ENCODE measurements around the gene JHY.

The JHY gene

DNA sequence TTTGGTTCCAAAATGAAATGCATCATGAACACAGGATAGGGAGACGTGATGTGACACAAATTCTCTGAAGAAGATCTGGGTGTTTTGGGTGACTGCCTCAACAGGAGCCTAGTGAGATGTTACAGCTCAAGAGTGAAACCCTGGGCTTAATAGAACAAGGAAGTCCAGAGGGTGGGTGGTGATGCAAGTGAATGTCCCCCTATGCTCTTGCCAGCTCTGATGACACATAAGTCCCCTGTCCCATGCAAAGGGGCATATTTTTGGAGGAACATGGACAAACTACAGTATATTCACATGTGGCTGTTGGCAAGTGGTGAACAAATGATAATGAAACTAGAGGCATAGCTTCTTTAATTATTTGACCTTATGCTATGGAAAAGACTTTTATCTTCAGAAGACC is 35.1 kb upstream of the JHY start:
- no peak for DNase-seq (ENCODE audit: low spot score)
- H3K27ac ChIP-seq = no peak overlapping the region
- ChIA-PET CTCF (interaction anchor here (0.9 kb wide), 1 partner anchor 17 kb away, joined by 4 read pairs; no protein-coding TSS in a partner anchor), POLR2A (ENCODE audit: low non-redundant PET) (no interaction called here)
- TF ChIP-seq, protein P1, sequence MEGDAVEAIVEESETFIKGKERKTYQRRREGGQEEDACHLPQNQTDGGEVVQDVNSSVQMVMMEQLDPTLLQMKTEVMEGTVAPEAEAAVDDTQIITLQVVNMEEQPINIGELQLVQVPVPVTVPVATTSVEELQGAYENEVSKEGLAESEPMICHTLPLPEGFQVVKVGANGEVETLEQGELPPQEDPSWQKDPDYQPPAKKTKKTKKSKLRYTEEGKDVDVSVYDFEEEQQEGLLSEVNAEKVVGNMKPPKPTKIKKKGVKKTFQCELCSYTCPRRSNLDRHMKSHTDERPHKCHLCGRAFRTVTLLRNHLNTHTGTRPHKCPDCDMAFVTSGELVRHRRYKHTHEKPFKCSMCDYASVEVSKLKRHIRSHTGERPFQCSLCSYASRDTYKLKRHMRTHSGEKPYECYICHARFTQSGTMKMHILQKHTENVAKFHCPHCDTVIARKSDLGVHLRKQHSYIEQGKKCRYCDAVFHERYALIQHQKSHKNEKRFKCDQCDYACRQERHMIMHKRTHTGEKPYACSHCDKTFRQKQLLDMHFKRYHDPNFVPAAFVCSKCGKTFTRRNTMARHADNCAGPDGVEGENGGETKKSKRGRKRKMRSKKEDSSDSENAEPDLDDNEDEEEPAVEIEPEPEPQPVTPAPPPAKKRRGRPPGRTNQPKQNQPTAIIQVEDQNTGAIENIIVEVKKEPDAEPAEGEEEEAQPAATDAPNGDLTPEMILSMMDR (conservative IDR thresholded peaks at IDR 0.05; ENCODE audit: low read depth) = no peak

DNA sequence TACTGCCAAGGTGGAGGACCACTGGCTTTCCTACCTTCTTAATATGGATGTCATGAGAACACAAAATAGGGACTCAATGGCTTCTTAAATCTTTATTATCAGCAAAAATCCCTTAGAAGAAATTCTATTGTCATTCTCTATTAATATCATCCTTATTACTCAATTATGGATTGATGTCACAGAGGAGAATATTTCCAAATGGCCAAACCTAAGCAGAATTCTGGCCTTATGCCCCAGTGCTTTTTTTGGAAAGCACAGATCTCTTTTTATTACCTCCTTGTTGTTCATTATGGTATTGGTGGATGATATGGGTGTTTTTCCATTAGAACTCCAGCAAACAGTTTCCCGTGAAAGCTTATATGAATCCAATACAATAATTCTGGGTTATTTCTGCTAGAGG is 34.4 kb upstream of the JHY start:
- ChIA-PET CTCF (interaction anchor here (1.6 kb wide), 1 partner anchor 52 kb away, joined by 4 read pairs; no protein-coding TSS in a partner anchor), POLR2A (ENCODE audit: low non-redundant PET) (no interaction called here)
- TF ChIP-seq, protein P1 (conservative IDR thresholded peaks at IDR 0.05; ENCODE audit: low read depth) = no peak
- DNase-seq (ENCODE audit: low spot score) = no peak
- H3K27ac ChIP-seq = no peak overlapping the region

- CTCF ChIA-PET = no interaction called here
- no peak for DNase-seq (ENCODE audit: low spot score)
- POLR2A ChIA-PET (ENCODE audit: low non-redundant PET) = no interaction called here
- H3K27ac ChIP-seq = no peak overlapping the region
- TF ChIP-seq, protein P1 (conservative IDR thresholded peaks at IDR 0.05; ENCODE audit: low read depth) = no peak
Measured at GRCh38 chr11:122850076-122850631, 32.4 kb upstream of the JHY start.

DNA sequence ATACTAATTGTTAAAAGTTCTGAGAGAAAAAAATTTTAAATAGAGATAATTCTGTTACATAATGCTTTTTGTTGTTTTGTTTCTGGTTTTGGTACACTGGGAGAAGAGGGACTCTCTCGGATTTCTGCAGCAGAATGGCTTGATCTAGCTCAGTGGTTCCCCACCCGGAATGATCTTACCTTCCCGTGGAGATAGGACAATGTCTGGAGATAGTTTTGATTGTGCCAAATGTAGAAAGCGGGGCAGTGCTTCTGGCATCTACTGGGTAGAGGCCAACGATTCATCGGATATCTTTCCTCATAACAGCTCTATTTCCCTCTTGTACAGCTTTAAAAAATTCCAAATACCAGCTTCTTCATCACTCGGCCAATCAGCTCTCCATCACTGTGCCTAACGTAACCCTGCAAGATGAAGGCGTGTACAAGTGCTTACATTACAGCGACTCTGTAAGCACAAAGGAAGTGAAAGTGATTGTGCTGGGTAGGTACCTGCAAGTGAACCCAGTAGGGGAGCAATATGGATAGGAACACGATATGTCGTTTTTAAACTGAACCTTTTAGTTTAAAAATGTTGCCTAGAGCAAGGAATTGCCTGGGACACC is 31.1 kb upstream of the JHY start:
- ChIA-PET POLR2A (ENCODE audit: low non-redundant PET) (no interaction called here), CTCF (no interaction called here)
- no peak overlapping the region for H3K27ac ChIP-seq
- DNase-seq (ENCODE audit: low spot score) = no peak
- TF ChIP-seq, protein P1 (conservative IDR thresholded peaks at IDR 0.05; ENCODE audit: low read depth) = no peak

DNA sequence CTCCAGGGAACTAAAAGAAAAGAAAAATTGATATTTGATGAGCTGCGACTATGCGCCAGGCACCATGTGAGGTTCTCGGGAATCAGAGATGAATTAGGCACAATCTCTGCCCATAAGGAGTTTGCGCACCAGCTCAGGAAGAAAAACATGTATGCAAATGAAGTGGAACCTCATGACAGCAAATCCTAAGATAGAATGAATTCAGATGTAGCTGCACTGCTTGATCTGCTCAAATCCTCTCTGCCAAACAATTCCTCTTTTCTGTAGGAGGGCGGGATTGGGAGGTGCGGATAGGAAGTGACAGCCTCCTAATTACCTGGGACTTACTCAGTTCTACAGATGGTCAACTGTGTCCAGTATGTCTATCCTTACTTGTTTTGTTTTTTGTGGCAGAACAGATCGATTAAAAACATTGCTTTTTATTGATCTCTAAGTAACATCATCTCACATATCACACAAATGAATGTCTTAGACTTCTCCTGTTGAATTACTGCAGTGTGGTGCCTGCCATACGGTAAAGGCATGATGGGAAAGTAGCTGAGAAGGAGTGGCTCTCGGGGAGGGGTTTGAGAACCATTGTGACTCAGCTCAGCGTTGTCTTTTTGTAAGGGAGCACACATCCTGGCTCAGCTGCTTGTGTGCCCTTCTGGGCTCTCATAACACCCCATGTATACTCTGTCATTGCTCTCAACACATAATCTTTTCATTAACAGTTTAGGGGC is 30.3 kb upstream of the JHY start:
- TF ChIP-seq, protein P1 (conservative IDR thresholded peaks at IDR 0.05; ENCODE audit: low read depth) = no peak
- ChIA-PET CTCF (interaction anchor here (0.6 to 2.6 kb wide), 7 partner anchors 11 to 296 kb away, joined by 3 to 10 read pairs (median 5); no protein-coding TSS in a partner anchor), POLR2A (ENCODE audit: low non-redundant PET) (no interaction called here)
- H3K27ac ChIP-seq = no peak overlapping the region
- DNase-seq (ENCODE audit: low spot score) = no peak

- ChIA-PET POLR2A (ENCODE audit: low non-redundant PET) (no interaction called here), CTCF (interaction anchor here (0.6 to 2.6 kb wide), 8 partner anchors 11 to 296 kb away, joined by 3 to 10 read pairs (median 5); no protein-coding TSS in a partner anchor)
- DNase-seq (ENCODE audit: low spot score) = no peak
- TF ChIP-seq, protein P1 (conservative IDR thresholded peaks at IDR 0.05; ENCODE audit: low read depth) = no peak
- H3K27ac ChIP-seq = no peak overlapping the region
Measured at GRCh38 chr11:122852796-122853160, 29.8 kb upstream of the JHY start.

All from RWPE1 (cell line).